NCI-H1930 (cell line): ENCODE data around the gene FBXO2.

Source experiments
- DNase-seq, 2 experiments: peaks; one replicate each; lab custom pipeline; 2025; lab: John Stamatoyannopoulos, UW

Gene FBXO2

GRCh38 chr1:11682287-11682771 is 28.1 kb upstream of the FBXO2 start:
- DNase-seq = no peak

DNA sequence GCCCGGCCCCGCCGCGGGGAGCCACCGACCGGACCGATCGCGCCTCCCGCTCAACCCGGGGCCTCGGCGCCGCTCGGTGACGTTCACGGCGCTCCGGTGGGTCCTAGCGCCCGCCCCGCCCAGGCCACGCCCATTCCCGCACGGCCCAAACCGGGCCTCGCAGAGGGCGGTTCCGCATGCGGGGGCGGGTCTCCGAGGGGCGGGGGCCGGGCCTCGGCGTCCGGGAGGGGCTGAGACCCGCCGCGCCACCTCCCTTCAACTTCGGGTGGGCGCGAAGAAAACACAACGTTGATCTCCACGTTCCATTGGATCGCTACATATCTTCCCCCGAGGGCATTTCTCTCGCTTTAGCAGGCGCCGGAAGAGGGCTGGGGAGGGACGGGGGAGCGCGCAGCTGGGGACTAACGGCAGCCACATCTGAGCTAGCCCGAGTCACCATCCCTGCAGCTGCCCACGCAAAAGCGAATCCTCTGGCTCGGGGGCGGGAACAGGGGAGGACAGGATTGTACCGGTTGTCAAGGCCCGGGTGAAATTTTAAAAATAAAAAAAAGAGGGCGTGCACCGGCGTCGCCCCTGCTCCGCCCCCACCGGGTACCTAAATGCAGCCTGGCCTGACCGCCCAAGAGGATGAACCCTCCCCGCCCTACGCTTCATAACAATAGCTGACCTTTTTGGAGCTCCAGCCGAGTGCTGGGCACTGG is 27.0 kb upstream of the FBXO2 start, which contains the start of gene MAD2L2:
Gene MAD2L2, minus strand, starts transcription at position 78 of the 701 bp plus-strand sequence. CDS start 547 bp downstream, outside the sequence.
- peak; percentile 80 to 89 for DNase-seq

DNA sequence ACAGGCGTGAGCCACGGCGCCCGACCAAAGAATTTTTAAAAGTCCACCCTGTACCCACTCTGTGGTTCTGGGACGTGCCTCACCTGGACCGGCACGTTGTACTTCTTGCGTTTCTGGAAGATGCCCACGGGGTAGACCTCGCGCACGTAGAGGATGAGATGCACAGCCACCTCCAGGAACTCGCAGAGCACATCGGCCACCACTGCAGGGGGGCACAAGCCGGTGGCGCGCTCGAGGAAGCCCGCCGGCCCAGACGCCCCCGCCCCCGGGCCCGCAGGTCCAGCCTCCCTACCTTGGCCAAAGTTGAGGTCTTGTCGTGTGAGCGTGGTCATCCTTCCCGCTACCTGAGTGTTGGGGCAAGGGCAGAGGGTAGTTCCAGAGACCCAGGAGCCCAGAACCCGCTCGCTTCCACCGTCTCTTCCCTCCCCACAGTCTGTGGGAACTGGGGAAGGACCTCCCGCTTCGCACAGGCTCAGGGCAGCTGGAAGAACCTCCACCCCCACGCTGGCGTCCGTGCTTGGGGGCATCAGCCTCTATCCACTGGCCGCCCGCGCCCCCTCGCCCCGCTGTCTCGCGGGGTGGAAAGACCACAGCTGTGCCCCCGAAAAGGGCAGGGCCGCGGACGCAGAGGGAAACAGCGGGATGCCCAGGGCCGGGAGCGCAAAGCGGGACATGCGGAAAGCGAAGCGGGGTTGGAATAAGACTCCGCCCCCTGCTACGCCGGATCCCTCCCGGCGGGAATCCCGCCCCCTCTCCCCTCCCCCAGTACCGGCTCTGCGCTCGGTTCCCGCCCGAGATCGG is 26.2 kb upstream of the FBXO2 start:
- no peak for DNase-seq

DNA sequence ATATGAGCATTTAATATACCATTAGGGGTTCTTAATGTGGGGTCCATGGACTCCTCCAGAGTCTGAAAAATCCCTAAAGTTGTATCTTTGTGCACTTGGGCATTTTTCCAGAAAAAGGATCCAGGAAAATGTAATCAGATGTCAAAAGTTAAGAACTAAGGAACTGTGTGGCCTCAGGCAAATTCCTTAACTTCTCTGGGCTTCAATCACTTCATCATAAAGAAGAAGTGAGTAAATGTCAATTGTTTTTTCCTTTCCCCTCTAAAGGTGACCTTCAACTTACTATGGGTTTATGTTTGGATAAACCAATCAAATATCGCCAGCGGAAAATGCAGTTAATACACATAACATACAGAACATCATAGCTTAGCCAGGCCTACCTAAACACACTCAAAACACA is 24.2 kb upstream of the FBXO2 start:
- DNase-seq = no peak

DNA sequence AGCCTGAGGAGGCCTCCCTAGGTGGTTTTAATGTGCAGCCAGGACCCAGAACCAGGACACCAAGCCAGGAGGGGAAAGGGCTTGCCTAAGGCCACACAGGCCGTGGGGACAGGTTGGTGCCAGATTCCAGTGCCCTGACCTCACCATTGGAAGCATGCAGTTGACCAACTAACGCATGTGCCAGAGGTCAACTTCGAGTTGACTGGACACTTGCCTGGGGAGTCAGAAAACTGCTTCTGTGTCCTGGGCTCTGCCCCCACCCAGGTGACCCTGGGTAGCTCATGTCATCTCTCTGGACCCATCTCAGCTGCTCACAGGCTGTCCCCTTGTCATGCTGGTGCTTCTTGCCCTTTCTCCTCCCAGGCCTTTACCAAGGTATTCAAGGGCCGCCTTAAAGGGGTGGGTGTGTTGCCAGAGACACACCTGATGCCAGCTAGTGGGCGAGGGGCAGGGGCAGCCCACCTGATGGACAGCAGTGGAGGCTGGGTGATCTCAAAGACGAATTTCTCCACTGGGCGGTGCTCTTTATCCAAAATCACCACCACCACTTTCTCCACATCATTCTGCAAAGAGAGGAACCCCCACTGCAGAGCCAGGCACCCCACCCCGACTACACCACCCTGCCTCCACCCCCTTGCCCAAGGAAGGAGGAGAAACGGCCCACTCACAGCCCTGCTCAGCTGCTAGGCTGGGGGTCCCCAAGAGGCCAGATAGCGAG is 22.3 kb upstream of the FBXO2 start:
- no peak for DNase-seq

DNA sequence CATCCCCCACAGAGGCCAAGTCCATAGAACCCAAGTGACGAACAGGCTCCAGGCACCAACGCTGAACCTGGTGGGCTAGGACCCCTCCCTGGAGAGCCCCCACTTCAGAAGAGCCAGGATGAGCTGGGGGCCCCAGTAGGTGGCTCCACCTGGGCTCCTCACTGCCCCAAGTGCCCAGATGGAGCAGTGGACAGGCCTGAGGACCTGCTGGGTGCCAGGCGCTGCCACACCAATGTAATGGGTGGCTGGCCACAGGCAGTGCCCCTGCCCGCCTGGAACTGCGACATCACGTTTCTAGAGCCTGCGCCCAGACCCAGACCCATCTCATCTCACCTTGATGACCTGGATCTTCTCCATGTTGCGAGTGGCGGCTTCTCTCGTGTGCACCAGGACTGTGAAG is 21.1 kb upstream of the FBXO2 start:
- no peak for DNase-seq

DNA sequence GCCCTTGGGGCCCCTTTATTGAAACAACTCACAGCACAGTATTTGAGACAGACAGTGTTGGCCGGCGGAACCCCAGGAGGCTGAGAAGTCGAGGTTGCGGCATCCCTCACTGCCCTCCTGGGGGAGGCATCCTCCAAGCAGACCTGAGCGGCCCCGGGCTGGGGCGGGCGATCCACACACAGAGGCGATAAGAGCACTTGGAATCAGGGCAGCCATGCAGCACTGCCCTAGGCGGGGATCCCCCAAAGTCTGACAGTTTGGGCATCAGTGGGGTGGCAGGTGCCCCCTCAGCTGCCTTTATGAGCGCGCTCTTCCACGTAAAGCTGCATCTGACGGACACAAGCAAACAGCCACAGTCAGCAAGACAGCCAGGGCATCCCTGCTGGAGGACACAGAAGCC is 20.3 kb upstream of the FBXO2 start:
- DNase-seq = no peak

- DNase-seq = no peak
Measured at GRCh38 chr1:11673089-11673769, 19.0 kb upstream of the FBXO2 start.

DNA sequence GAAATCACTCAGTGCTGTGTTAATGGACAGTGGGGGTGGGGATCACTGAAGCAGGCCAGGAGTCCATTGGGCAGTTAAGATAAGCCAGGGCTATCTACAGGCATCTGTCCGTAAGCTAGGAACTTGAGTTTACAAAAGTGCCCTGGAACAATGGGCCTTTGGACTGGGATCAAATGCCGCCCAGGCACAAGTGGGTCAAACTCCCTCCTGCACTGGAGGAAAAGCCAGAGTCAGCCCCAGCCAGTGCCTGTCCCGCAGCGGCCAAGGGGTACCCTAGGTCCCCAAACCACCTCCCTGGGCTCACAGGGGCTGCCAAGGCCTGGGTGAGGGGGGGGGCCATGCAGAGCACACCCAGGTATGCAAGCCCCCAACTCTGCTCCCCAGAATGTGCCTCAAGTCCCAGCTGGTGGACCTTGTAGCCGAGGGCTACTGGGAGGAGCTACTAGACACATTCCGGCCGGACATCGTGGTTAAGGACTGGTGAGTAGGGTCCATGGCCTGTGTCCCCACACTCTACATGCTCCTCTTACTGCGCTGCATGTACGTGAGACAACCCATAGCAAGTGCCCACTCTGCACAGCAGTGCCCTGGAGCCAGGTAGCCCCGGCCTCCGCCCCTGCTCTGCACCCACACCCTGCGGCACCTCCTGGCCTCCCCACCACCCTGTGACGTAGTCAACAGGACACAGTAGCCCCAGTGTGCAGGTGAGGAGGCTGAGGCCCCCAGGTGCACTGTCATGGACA is 17.5 kb upstream of the FBXO2 start:
- DNase-seq = no peak

DNA sequence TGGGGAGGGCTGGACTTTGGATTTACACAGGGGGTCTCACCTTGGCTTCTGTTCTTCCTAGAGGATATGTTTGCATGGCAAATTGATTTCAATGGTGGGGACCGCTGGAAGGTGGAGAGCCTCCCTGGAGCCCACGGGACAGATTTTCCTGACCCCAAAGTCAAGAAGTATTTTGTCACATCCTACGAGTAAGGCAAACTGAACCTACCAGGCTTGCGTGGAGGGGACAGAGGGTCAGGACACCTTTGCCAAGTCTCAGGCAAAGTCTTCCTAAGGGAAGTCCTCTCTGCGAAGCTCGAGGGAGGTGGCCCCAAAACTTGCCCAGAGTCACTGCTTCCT is 16.9 kb upstream of the FBXO2 start:
- DNase-seq = no peak

DNA sequence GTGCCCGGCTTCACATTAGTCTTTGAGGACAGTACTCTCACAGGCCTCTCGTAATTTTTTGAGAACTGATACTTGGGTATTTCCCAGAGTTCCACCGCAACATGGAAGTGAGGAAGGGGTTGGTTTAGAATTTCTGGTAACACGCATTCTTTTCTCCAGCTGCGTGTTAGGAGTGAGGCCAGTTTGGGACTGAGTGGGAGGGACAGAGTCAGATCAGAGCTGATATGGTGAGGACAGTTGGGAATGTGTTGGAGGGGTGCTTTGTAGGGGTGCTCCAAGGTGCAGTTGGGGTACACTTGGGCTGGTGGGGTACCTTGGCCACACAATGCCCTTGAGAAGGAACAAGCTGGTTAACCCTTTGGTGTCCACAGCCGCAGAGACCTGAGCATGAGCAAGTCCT is 16.5 kb upstream of the FBXO2 start:
- DNase-seq = no peak

DNA sequence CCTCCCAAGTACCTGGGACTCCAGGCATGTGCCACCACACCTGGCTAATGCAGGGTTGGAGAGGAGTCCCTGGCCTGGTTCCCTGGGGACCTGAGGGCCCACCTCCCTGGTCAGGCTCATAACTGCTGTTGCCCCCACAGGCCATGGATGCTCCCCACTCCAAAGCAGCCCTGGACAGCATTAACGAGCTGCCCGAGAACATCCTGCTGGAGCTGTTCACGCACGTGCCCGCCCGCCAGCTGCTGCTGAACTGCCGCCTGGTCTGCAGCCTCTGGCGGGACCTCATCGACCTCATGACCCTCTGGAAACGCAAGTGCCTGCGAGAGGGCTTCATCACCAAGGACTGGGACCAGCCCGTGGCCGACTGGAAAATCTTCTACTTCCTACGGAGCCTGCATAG is 14.3 kb upstream of the FBXO2 start:
- DNase-seq = no peak

DNA sequence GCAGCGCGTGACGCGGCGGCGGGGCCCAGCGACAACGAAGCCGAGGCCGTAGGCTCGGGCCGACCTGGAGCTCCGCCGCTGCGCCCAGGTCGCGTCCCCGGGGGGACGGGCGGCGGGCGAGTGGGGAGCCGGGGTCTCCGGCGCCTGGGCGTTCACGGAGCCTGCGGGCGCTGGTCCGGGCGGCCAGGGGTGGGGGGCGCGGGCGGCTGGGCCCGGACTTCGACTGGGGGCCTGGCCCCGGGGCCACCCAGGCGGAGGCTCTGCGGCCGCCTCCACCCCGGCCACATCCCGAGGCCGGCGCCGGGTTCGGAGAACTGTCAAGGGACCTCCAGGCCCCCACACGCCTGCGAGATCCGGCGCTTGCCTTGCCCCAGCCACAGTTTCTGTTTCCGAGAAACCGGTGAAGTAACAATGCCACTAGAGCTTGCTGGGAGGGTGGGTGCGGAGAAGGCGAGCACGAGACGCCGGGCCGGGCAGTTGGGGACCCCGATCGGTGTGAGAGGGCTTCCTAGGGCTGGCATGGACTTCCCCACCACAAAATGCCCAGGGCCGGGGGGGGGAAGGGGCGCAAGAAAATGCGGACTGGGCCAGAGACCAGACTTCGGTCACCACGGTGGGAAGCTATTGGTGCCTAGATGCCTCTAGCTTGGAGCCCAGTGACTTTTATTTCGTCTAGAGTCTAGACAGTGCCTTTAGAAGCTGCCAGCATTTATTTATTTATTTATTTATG is 10.3 kb upstream of the FBXO2 start:
- DNase-seq = no peak

- DNase-seq = no peak
Measured at GRCh38 chr1:11661103-11661502, 6.9 kb upstream of the FBXO2 start.

DNA sequence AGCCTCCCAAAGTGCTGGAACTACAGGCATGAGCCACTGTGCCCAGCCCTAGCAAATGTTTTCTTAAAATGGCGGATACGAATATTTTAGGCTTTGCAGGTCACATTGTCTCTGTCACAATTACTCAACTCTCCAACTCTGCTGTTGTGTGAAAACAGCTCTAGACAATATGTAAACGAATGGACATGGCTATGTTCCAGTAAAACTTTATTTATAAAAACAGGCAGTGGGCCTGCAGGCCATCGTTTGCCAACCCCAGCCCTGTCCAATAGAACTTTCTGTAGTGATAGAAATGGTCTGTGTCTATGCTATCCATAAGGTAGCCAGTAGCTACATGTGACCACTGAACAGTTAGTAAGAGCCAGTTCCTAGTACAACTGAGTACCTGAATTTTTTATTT is 5.5 kb upstream of the FBXO2 start:
- no peak for DNase-seq

GRCh38 chr1:11658542-11658941 is 4.3 kb upstream of the FBXO2 start:
- no peak for DNase-seq

- DNase-seq = no peak
Measured at GRCh38 chr1:11657654-11658053, 3.4 kb upstream of the FBXO2 start.

DNA sequence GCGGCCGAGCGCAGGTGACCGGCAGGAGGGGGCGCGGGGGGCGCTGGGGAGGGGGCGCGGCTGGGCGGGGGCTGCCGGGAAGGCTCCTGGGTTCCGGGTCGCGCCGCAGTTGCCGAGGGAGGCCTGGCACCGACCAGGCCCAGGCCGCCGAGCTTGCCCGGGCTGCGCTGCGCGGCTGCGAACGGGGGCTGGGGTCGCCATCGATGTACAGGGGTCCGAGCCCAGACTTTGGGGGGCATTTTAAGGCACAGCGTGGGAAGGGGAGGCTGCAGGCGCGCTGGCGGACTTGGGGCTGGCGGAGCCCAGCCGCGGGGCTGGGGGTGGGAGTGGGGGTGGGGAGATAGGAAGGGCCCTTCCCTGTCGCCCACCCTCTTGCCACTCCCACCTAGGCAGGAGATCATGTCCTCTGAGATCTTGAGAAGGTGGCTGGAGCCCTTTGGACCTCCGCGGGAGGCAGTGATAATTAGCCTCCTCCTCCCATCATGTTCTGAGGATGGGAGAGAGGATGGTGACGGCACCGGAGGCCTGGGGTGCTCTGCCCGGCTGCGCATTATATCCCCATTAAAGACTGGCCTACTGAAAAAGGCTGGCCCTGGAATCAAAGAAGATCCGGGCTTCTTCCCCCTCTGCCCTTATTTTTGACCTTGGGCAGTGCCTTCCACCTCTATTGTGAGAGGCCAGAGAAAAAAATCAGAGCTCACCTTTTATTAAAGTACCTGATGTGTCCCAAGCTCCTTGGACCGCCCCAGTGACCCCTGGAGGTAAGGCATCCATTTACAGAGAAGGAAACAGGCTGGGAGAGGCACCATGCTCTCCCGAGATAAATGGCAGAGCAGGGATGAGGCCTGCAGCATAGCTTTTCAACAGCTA is 945 bp upstream of the FBXO2 start:
- DNase-seq = no peak

DNA sequence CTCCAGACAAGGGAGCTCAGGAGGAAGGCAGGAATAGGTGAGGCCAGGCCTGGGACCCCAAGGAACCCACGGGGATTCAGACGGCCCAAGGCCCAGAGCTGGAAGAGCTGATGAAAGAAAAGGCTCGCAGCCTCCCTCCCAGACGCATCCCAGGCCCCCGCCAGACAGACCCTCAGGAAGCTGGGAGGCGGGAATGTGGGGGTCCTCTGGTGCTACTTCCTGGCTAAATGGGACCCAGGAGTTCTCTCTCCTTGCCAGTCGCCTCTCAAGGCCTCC is 430 bp downstream of the FBXO2 start:
- DNase-seq = no peak
